Hindlimb muscle (tissue), 1 donor: Measurements from ENCODE around the gene PTPRN2. TPM values are rescaled to one million over a fixed set of nuclear protein-coding genes. Genes with fewer than 3 reads are reported as not detected.

Experiments used
- DNase-seq: peaks from one replicate; pipeline ENCODE4 v3.0.0-alpha.2; 2013
- polyA plus RNA-seq: library from polyadenylated mRNA; unstranded; fragments of 120-200 nt; gene quantifications from one replicate; pipeline ENCODE4 v1.2.1, GENCODE V29; 2013; ENCODE audit not compliant: insufficient read length

The PTPRN2 gene
- polyA plus RNA-seq, 1 donor: 2.0 TPM

DNA sequence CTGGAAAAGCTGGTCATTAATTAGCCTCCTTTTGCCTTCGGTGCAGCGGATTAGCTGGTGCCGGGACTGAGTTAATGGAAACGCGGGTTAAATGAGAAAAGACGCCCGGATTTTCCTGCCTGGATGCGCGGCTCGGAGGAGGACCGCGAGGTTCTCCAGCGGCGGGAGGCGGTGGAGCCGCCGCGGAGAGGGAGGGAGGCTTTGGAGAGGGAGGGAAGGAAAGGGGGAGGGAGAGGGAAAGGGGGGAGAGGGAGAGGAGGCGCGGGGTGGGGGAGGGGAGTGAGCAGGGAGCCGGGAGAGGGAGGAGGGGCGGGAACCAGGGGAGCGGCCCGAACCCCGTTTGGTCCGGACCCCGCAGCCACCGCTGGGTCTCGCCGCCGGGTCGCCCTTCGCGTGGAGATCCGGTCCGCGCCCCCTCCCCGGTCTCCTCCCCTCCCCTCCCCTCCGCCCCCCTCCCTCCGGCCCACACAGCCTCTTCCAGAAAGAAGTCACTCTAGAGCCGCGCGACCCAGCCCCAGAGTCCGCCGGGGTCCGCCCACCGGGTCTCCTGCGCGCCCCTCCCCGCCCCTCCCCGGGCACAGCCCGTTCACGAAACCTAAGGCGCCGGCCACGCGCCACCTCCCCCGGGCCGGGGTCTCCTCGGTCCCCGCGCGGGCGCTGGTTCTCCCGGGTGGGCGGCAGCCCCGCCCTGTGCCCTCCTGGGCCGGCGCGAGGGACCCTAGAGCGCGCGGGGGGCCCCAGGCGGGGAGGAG, 903.3 kb downstream of the PTPRN2 start:
- DNase-seq: no peak

DNA sequence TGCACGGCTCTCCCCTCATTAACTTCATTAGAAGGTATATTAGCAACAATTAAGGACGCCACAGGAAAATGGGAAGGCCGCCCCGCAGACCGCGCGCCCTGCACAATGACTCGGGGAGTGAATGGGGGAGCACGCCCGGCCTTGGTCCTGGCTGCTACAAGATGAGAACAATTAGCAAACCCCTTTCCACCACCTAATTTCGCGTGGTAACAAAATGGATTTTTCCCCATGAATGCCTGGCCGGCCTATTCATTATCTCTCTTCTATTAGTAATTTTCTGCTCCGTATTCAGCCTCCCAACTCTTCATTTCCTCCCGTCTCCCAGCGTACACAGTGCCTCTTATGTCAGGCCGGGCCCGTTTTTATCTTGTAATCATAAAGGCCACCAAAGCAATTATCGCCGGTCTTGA, 903.9 kb downstream of the PTPRN2 start:
- DNase-seq: no peak

DNA sequence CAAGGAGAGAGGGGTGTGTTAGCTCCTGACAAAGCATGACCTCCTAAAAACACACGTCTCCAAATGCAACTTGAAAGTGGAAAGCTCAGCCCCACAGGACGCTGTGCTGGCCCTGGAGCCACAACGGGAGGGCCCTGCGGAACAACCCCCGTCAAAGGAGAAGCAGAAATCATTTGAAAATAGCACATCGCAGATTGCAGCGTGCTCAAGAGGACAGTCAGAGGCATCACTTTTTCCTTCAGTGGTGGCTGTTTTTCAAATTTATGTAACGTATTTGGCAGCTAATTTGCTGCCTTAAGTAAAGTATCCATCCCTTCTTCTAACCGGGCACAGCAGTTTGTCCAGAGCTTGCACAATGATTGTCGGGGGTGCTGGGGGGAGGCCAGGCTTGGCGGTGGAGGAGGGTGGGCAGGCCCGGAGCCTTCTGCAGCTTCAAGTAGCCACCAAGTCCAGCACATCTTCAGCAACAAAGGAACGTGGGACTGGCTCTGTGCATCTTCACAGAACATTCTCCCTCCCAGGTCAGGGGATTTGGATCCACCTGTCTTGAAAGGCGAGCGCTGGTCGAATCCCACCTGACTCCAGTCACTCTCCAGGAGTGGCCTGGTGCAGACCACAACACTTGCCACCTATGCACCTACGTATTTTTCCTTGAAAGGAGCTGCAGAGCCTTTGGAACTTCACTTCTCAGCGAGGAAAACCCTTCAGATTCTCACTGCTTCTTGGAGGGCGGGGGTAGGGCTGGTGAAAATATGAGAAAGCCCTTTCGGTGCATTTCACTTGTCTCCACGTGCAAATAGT, 904.5 kb downstream of the PTPRN2 start:
- no peak for DNase-seq

DNA sequence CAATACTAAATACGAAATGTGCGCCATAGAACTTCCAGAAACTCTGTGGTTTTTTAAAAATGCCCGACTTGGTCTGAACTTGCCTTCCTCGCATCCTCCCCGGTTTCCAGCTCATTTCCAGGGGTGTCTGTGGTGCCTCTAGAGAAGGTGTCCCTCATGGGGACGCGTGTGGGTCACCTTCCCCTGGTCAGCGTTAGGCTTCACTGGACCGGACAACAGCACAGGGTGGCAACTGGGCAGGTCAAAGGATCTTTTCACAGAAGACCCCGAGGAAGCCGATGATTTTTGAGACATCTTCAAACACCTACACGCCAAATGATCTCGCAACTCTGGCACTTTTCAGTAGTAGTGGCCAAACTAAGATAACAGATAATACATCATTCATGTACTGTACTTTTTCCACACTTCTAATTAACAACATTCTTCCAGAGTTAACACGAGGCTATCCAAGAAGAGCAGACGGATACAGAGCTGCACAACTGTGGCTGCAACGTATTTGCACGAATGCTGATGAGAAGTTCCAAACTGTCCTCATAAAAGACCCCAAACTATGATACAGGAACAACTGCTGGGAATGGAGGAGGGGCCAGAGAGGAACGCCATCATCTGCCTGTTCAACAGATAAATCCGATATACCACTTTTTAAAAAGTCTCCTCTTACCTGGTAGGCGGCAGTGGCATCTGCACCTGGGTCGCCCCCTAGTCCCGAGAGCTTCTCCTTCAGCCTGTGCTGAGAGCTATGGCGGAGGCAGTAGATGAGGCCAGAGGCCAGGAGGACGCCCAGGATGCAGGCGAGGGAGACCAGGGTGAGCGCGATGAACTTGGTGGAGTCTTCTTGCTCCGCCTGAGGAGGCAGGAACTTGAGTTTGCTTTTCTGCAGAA, 905.3 kb downstream of the PTPRN2 start:
- no peak for DNase-seq

DNA sequence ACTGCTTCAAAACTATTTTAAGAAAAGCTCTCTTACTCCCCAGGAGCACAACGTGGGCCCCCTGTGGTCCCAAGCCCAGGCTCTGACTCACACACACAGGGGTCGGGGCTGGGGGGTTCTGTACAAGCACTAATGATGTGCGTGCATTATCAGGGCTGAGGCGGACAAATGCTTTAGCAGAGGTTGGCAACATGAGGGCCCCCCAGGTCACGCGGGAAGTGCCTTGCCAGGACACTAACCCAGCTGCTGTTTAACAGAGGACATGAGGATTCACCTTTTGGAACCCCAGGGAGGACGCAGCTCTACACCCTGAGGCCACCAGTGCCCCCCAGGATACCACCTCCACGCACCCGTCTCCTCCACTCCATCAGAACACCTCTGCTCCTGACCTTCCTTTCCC, 908.0 kb downstream of the PTPRN2 start:
- no peak for DNase-seq

DNA sequence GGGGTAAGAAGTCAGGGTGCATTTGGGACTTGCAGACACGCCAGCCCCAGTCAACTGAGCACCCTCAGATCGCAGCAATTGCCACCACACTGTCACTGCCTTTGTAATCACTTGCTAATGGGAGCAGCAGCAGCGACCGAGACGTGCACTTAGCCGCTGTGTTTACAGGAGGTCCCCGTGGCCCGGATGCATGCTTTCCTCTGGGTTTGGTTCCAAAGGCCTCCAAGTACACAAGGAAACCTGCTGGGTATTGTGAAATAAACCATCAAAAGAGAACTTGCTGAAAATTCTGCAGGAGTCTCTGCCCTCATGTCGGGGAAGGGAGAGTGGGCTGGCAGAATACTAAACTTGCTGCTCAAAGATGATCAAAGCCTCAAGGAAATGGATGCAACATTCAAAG, 909.1 kb downstream of the PTPRN2 start:
- no peak for DNase-seq

DNA sequence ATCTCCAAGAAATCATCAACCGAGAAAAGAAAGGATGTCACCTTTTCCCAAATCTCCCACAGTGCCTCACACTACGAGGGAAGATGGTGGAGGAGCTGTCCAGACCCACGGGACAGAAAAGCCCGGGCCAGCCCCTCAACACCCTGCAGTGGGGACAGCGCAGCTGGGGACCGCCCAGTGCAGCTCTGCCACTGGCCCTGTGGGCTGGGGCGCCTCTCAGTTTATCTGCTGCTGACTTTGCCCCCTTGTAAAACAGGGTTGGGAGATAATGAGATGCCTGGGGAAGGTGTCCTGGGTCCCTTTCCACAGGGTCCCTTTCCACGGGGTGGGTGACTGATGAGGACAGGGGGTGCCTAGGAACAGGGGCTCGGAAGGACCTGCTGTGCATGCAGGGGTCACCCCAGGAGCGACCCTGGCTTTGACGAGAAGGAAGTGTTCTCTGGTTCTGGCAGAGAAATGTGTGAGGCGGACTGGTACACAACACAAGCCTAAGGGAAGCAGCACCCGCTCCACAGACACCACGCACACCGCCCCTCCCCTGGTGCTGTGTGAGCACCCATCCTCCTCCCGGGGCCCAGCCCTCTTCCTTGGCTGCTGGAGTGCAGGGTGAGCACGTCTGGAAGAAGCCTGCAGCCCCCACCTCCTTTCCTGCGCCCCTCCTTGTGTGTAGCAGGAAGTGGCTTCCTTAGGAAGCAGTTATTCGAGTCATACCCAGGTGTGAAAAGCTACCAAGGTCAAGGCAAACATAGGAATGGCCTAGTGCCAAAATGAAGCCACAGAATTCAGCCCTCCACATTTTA, 911.0 kb downstream of the PTPRN2 start:
- no peak for DNase-seq

DNA sequence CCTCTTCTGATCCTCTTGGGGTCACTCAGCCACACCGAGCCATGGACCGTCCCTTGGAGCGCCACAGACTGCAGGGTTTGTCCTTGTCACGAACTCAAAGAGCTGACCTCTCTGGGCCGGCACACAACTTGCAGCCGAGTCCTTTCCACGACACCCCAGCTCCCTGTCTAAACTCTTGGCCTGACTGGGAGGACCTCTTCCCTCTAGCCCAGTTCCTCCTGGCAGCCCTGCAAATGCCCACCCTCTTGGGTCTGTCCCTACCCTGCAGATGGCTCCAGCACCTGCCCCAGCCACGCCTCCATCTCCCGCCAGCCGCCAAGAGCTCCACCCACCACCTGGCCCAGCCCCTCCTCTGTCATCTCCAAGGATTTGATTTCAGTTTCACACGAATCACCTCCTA, 911.6 kb downstream of the PTPRN2 start:
- DNase-seq: no peak

DNA sequence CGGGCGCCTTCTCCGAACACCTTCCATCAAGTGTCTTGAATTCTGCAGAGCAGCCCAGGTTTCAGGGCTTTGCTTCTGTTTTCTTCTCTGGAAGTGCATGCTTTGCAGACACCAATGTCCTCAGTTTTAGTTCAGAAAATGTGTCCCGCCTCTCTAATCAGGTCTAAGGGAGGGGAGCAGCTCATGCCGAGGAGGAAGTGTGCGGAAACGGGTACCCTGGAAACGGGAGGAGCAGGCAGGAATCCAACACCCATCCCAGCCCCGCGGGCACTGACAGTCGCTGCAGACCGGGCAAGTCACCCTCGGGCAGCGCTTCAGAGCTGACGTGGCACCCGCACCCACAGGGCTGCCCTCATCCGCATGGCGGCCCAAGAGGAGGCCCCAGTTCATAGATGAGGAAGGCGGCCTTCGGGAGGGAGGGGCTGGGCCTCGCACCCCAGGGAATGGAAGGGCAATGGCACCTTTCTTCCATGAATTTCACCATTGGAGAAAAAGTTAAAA, 912.1 kb downstream of the PTPRN2 start:
- DNase-seq: no peak

DNA sequence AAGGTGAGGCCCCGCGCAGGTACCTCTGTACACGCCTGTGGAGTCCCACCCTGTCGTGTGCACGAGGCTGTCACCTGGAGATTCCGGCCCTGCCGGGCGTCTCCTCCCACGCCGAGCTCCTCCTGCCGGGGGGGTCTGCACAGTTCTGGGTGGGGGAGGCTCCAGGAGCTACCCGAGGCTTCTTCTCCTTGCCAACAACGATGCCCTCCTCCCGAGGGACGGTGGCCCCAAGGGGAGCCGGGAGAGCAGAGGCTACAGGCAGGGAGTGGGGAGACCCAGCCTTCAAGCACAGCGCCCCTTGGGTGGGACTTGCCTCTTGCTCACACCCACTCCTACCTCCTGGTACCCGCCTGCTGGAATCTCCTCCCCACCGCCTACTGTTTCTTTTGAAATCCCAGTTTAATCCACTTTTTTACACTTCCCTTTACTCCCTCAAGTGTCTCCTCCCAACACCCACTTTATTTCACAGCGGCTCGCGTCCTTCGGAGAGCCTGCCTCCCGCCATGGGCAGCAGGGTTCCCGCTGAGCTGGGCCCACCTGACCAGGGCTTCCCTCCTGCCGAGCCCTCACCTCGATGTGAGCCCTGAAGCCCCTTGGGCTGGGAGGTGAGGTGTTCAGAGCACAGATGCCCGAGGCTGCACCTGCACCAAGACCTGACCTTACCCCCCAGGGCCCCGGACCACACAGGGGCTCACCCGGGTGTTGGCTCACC, 912.8 kb downstream of the PTPRN2 start:
- DNase-seq: no peak

DNA sequence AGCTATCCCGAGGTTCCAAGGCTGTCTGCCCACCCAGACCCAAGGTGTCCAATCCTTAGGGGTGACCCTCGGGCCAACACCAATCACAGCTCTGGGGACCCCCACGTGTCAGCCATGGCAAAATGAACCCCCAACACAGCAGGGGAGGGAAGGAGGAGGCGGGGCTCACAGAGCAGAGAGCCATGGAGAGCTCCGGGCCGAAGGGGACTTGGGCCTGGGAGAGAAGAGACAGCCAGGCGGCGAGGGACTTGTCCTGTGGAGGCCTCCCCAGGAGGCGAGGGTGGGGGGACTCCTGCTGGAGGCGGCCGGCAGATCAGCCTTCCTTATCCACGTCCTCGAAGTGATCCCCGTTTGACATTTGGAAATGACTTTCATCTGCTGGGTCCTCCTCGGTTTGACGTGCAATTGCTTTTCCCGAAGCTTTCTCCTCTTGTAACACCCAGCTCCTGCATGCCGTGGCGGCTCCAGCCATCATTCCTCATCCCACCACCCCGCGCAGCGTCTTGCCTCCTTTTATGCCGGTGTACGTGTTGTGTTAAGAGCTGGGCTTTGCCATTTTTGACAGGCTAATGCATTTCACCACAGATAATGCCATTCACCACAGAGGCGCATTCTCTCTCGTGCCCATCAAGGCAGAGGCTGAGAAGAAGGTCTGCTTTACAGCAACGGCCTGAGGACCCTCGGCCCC, 913.5 kb downstream of the PTPRN2 start:
- DNase-seq: no peak

DNA sequence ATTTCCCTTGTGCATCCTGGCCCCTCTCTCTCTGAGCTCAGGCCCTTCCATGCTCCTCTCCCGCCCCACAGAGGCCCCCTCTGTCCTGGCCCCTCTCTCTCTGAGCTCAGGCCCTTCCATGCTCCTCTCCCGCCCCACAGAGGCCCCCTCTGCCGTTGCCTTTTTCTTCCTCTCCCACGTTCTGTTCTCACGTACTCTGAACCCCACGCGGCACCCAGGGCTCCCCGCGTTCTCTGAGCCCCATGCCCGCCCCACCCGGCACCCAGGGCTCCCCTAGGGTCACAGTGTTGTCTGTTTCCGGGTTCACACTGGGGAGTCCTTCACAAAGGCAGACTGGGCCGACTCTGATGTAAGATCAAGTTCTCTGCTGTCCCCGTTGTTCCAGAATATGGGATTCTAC, 914.0 kb downstream of the PTPRN2 start:
- DNase-seq: no peak

DNA sequence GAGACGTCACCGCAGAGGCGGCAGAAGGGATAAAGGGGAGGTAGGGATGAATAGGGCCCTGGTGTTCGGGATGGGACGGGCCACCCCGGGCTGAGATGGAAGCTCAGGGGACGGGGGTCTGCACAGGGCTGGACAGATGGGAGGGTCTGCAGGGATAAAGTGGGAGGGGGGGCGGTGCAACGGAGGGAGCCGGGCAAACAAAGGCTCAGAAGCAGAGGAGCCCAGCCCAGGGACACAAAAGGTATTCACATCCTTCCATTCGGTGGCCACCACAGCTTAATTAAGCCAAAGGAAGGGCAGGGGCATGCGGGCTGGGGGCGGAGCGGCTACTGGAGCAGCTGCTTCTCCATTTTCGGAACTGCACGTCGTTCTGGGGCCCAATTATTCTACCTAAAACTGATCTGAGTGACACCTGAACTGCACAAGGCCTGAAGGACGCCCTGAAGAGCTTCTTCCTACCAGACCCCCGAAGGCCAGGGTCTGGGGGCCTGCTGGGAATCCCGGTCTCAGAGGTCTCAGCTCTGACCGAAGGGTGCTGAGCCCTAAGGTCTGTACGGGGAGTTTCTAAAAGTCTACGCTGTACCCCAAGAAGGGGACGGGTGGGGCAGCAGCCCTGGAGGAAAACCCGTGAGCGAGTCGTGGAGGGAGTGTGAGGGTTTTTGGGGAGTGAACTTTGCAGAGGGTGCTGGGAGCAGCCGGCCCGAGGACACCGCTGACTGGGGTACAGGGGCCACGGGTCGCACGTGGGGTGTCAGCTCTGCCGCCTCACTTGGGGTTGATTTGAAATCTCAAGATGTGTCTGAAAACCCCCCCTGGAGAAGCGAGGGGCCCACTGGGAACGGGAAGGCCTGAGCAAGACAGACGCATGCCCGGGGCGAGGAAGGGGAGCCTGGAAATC, 916.0 kb downstream of the PTPRN2 start:
- no peak for DNase-seq

DNA sequence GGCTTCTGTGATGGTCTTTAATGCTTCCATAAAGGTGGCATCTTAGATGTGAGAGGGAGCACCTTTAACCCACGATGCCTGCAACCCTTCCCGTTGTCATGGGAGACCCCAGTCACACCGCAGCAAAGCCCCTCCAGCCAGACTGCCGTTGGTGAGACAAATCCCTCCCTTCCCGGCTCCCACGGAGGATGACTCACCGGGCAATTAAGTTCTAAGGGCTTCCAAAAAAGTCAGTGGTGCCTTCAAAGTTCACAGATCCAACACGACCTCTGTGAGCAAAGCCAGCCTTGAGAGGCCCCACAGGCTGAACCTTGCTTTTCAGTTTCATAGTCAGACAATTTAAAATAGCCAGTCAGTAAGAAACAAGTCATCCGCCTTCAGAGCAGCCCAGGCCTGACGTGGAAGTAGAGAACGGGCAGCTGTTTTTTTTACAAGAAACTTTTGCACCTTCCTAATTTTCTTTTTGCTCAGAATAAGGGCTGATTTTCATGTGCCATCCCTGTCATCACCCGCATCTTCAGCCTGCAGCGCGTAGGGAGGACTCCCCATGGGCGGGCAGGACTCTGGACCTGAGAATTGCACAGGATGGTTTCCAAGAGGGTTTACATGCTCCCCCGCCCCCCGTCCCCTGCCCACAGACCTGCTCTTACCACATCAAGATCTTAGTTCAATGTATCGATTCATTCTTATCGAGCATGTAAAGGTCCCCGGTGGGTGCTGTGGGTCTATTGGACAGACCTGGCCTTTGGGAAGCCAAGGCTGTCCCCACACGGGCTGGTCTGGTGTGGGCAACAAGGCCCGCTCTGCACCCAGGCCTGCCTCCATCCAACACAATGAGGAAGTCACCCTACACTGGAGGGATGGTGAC, 916.9 kb downstream of the PTPRN2 start:
- no peak for DNase-seq

DNA sequence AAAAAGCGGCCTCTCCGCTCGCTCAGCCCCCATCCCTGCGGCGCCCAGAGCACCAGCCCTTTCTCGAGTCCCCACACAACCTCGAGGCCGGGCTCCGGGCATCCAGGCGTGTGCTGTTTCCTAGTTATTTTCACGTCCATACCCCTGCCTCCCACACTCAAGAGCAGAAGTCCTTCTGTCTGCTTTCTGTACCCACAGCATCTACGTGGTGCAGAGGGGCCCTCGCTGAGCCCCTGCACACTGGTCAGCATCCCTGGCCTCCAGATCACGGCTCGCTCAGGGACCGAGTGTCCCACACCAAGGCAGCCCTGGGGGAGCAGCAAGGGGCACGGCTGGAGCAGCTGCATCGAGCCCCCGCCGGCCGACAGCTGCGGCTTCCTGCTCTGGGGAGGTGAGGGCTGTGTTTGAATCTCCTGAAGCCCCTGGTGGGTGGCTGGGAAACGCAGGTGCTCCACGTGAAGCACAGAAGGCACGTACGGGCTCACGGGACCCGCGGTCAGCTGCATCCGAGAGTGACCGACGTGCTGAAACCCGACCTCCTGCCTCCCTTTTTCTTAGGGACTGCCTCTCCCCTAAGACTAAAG, 917.8 kb downstream of the PTPRN2 start:
- no peak for DNase-seq

DNA sequence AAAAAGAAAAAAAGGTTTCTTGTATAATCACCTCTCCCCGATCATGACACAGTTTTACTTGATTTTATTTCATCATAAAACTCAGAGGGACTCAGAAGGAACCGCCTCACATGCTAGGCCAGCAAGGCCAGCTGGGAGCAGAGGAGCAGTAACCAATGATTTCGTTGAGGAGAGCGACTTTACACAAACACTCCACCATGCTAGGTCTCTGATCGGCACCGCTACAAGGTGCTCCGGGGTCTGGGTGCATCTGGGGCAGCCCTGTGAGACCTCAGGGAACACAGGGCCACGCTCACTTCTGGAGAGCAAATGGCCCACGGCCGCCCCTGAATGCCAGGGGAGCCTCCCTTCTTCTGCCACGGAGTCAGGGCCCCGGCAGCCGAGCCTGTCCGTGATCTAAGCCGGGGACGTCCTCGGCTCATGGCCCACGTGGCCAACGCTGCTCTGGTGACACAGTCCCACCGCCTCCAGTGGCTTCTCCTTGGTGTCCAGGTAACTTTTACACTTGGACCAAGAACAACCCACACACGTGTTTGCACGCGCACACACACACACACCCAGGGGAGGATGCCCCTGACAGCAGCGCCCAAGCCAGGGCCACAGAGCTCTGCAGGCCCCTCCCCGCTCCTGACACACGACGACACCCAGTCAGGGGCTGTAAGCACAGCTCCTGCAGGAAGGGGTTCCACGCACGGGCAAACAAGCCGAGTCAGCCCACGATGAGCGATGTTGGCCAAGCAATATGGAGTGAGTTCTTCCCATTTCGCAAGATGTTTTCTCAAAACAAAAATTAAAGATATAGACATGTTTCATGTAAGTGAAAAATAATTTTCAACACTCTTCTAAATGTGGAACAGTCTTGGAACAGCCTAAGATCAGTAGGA, 918.5 kb downstream of the PTPRN2 start:
- DNase-seq: no peak

DNA sequence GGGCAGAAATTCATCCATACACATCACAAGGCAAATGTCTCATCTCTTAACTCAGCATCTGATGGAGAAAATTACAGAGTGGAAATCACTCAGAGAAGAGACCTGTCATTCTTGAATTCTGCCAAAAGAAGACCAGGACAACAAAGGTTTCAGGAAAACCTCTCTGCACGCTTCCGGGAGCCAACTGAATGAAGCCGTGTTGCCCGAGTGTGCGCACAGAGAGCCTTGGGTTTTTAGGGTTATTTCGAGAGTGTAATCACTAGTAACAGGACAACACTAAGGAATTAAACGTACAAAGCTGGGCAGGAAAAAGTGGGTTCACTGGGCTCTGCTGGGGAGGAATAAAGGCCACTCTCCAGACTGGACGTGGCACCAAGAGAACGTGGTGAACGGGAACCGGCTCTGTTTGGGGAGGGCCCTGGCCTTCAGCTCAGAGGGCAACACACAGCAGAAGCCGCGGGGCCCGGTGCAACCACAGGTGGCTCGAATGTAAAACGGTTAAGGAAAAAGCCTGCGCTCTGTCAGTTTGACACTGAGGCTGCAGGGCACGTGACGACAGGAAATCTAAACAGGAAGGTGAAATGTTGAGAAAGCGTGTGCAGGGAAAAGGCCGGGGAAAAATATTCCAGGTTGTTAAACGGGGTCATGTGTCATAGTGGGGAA, 919.3 kb downstream of the PTPRN2 start:
- DNase-seq: no peak
